ENCODE measurements around the gene TFAM. TPM values are rescaled to one million over a fixed set of nuclear protein-coding genes. Genes with fewer than 3 reads are reported as not detected.
A peak's percentile ranks its signal among the peaks of the same experiment; 100 is the strongest.

Gene TFAM
- polyA plus RNA-seq, 1 of the 3 experiments (the other 2 are of a cell fraction), result 19.6 TPM

DNA sequence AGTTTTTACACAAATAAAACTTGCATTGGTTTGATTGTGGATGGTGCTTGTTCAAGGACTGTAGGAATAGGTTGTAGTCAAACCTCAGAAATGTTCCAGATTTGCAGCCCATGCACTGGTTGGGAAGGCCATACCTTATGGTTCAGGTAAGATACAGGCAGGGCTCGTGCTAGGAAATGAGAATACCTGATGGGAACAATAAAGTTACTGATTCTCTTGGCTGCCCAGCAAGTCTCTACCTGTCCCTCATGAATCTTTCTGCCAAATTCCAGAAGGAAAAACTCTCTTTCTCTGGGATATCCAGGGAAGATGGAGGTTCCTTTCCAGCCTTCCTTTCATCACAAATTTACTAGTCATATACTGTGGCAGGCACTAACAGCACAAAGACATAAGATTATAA lies 53.8 kb downstream of the TFAM start:
- TF ChIP-seq, protein P1, sequence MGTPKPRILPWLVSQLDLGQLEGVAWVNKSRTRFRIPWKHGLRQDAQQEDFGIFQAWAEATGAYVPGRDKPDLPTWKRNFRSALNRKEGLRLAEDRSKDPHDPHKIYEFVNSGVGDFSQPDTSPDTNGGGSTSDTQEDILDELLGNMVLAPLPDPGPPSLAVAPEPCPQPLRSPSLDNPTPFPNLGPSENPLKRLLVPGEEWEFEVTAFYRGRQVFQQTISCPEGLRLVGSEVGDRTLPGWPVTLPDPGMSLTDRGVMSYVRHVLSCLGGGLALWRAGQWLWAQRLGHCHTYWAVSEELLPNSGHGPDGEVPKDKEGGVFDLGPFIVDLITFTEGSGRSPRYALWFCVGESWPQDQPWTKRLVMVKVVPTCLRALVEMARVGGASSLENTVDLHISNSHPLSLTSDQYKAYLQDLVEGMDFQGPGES (IDR thresholded peaks at IDR 0.05; ENCODE audit: low read depth, low read length), result no peak
- TF ChIP-seq SIN3A (IDR thresholded peaks at IDR 0.05; ENCODE audit: borderline replicate concordance, low read depth, low read length), result no peak
- no peak for TF ChIP-seq FOXJ3 (CRISPR knock-in tag; IDR thresholded peaks at IDR 0.05)
- TF ChIP-seq ZBTB33 (IDR thresholded peaks at IDR 0.05; ENCODE audit: borderline replicate concordance, low read depth), result no peak
- TF ChIP-seq CHD2 (IDR thresholded peaks at IDR 0.05; ENCODE audit: low read length, partially characterized antibody), result no peak
- no peak for TF ChIP-seq RXRA (IDR thresholded peaks at IDR 0.05; ENCODE audit: borderline replicate concordance, low read depth)
- no peak for TF ChIP-seq RCOR1 (IDR thresholded peaks at IDR 0.05; ENCODE audit: low read length)
- no peak for TF ChIP-seq ELF1 (IDR thresholded peaks at IDR 0.05)
- no peak for TF ChIP-seq EP300 (IDR thresholded peaks at IDR 0.05; ENCODE audit: borderline replicate concordance in 1 of 2, low read depth in 1 of 2, low read length in 1 of 2)
- no peak for TF ChIP-seq TCF12 (IDR thresholded peaks at IDR 0.05)
- no peak for TF ChIP-seq TAF1 (IDR thresholded peaks at IDR 0.05; ENCODE audit: borderline replicate concordance, low read depth, low read length)
- no peak for TF ChIP-seq NFIC (IDR thresholded peaks at IDR 0.05; ENCODE audit: borderline replicate concordance)
- no peak for TF ChIP-seq RAD21 (IDR thresholded peaks at IDR 0.05; ENCODE audit: low read length)
- no peak for TF ChIP-seq FOSL2 (IDR thresholded peaks at IDR 0.05; ENCODE audit: borderline replicate concordance, low read depth)
- no peak for TF ChIP-seq NRF1 (IDR thresholded peaks at IDR 0.05; ENCODE audit: low read depth, low read length)
- TF ChIP-seq RFX5 (IDR thresholded peaks at IDR 0.05; ENCODE audit: low read length), result no peak
- no peak for TF ChIP-seq POLR2AphosphoS5 (IDR thresholded peaks at IDR 0.05; ENCODE audit: low read depth, low read length)
- Histone ChIP-seq H2AFZ (ENCODE audit: low read depth) (no peak overlapping the region), H3K9me3 (0 out of 2 replicates have a peak, but pooled peaks cover 7% of the 10 kb centered on the region), H4K20me1 (ENCODE audit: insufficient read depth) (no peaks in the 10 kb centered on the region), H3K9me2 (no peaks in the 10 kb centered on the region), H3K9ac (no peak overlapping the region), H3K27me3 (ENCODE audit: insufficient read depth) (no peaks in the 10 kb centered on the region), H3K4me3 (ENCODE audit: low read depth in 2 of 2, low read length in 1 of 2) (no peak overlapping the region), H3K36me3 (replicated peaks in 1 of 2; ENCODE audit: control insufficient read depth in 1 of 2, insufficient read depth in 2 of 2, low read length in 1 of 2) (no peaks in the 10 kb centered on the region), H3K4me1 (ENCODE audit: control insufficient read depth in 1 of 2, insufficient read depth in 2 of 2, low read depth in 1 of 2, low read length in 1 of 2) (peaks cover 3 to 13% of the 10 kb centered on the region in 2 experiments), H3K79me2 (ENCODE audit: insufficient read depth) (no peaks in the 10 kb centered on the region), H3K27ac (ENCODE audit: low read depth in 2 of 2, low read length in 1 of 2) (peak overlapping the region in 1 of 2 experiments; percentile 67; a peak in 2 of 4 replicates), H3F3A (replicated peaks; ENCODE audit: insufficient read depth) (peaks cover 18% of the 10 kb centered on the region), H3K4me2 (no peak overlapping the region)
- WGBS (ENCODE audit: low lambda C conversion rate), result 69% methylated on average over 1 of the region's 1 CpG
- CTCF ChIA-PET, result no interaction called here
- POLR2A ChIA-PET, result no interaction called here
- no peak for DNase-seq
